HG02884 (cell line): Measurements from ENCODE around the gene ELF3.
"Not testable (repeated sequence)": the region's sequence is repeated elsewhere in the genome, so short reads cannot be mapped to it uniquely, and the experiment has no call there.

Experiments used
- ATAC-seq: cut with Tn5 transposase; IDR thresholded peaks from one replicate; pipeline ENCODE4 v1.9.1; 2021; ENCODE audit warnings: mild to moderate bottlenecking, moderate library complexity; ENCODE audit not compliant: unreplicated experiment

Gene ELF3

DNA sequence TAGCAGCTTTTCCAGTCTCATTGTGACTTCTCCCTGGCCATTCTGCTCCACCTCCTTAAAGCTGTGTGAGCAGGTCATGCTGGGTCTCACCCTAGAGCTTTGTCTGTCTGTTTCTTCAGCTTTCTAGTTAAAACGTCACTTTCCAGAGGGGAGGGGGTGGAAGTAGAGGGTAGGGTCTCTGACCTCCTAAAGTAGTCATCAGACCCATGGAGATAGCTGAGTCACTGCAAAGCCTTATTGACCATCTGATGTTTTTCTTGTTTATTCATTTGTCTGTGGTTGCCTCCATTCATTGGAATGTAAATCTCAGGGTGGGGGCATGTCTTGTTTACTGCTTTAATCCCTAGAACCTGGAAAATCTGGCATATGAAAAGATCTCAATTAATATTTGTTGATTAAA is 52.7 kb downstream of the ELF3 start:
- no peak for ATAC-seq

DNA sequence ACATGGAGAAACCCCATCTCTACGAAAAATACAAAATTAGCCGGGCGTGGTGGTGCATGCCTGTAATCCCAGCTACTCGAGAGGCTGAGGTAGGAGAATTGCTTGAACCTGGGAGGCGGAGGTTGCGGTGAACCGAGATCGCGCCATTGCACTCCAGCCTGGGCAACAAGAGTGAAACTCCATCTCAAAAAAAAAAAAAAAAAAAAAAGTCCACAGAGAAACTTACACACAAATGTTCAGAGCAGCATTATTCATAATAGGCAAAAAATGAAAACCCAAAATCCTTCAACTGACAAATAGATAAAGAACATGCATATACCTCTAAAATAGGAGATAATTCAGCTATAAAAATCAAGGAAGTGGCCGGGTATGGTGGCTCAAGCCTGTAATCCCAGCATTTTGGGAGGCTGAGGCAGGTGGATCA is 54.5 kb downstream of the ELF3 start:
- ATAC-seq: not testable (repeated sequence)
